Measurements from ENCODE around the gene CRB2. TPM values are rescaled to one million over a fixed set of nuclear protein-coding genes. Genes with fewer than 3 reads are reported as not detected.

CRB2 gene
- total RNA-seq, 1 donor from 2014 or later: 61.1 TPM

GRCh38 chr9:123378025-123378424, 22.0 kb downstream of the CRB2 start:
- Mint-ChIP-seq H3K27ac (no peak overlapping the region), H3K4me1 (ENCODE audit: unreplicated experiment) (peaks cover 11% of the 10 kb centered on the region), H3K9me3 (no peaks in the 10 kb centered on the region), H3K4me3 (no peak overlapping the region), H3K27me3 (no peaks in the 10 kb centered on the region), H3K36me3 (no peaks in the 10 kb centered on the region)
- no peak for TF ChIP-seq CTCF (conservative IDR thresholded peaks at IDR 0.05)
- no peak for DNase-seq (ENCODE audit: extremely low spot score, unreplicated experiment)

- no peaks in the 10 kb centered on the region for H3K27me3 Mint-ChIP-seq
Observed at GRCh38 chr9:123378956-123379660, 23.1 kb downstream of the CRB2 start.

GRCh38 chr9:123380852-123381705, 25.1 kb downstream of the CRB2 start:
- no peak for DNase-seq (ENCODE audit: extremely low spot score, unreplicated experiment)
- Mint-ChIP-seq H3K4me3 (no peak overlapping the region), H3K27ac (no peak overlapping the region), H3K36me3 (no peaks in the 10 kb centered on the region), H3K4me1 (ENCODE audit: unreplicated experiment) (peaks cover 12% of the 10 kb centered on the region), H3K9me3 (no peaks in the 10 kb centered on the region), H3K27me3 (no peaks in the 10 kb centered on the region)
- no peak for TF ChIP-seq CTCF (conservative IDR thresholded peaks at IDR 0.05)

More at GRCh38 chr9:123378956-123379660, 23.1 kb downstream of the CRB2 start:
- no peaks in the 10 kb centered on the region for H3K36me3 Mint-ChIP-seq
- H3K9me3 Mint-ChIP-seq: no peaks in the 10 kb centered on the region
- no peak for DNase-seq (ENCODE audit: extremely low spot score, unreplicated experiment)
- no peak overlapping the region for H3K27ac Mint-ChIP-seq
- H3K4me3 Mint-ChIP-seq: no peak overlapping the region
- H3K4me1 Mint-ChIP-seq (ENCODE audit: unreplicated experiment): peaks cover 11% of the 10 kb centered on the region
- TF ChIP-seq CTCF (conservative IDR thresholded peaks at IDR 0.05): no peak

GRCh38 chr9:123382653-123383511, 26.9 kb downstream of the CRB2 start:
- no peak for TF ChIP-seq CTCF (conservative IDR thresholded peaks at IDR 0.05)
- no peak overlapping the region for H3K4me3 Mint-ChIP-seq
- no peak overlapping the region for H3K27ac Mint-ChIP-seq
- peaks cover 6% of the 10 kb centered on the region for H3K4me1 Mint-ChIP-seq (ENCODE audit: unreplicated experiment)
- no peaks in the 10 kb centered on the region for H3K36me3 Mint-ChIP-seq
- H3K27me3 Mint-ChIP-seq: no peaks in the 10 kb centered on the region
- DNase-seq (ENCODE audit: extremely low spot score, unreplicated experiment): no peak
- no peaks in the 10 kb centered on the region for H3K9me3 Mint-ChIP-seq

GRCh38 chr9:123383512-123384170, 27.6 kb downstream of the CRB2 start:
- Mint-ChIP-seq H3K27me3 (no peaks in the 10 kb centered on the region), H3K36me3 (no peaks in the 10 kb centered on the region), H3K4me3 (no peak overlapping the region), H3K27ac (no peak overlapping the region), H3K9me3 (no peaks in the 10 kb centered on the region), H3K4me1 (ENCODE audit: unreplicated experiment) (peaks cover 6% of the 10 kb centered on the region)
- no peak for DNase-seq (ENCODE audit: extremely low spot score, unreplicated experiment)
- no peak for TF ChIP-seq CTCF (conservative IDR thresholded peaks at IDR 0.05)
